Measurements from ENCODE around the gene ZNF564. TPM values are rescaled to one million over a fixed set of nuclear protein-coding genes. Genes with fewer than 3 reads are reported as not detected.

The ZNF564 gene
- total and polyA plus RNA-seq, 2 of the 13 experiments (the other 11 are each of a cell fraction or from before 2014, with no cell fraction given), result 2.3 to 11.1 TPM

DNA sequence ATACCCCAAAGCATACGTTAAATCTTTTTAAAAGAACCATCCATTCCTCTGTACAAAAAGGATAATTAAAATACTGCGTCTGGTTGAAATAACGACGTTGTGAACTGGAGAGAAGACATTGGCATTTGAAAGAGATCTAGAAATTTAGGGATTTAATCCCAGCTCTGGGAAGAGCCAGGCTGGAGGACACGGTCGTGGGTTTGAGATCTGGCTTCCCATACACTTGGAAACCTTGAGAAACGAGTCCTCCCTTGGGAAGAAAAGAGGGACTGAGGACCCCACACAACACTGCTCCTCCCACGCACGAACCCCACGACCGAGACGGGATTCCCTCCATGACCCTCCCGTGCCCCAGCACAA is 67.3 kb downstream of the ZNF564 start:
- Histone ChIP-seq H2AFZ (ENCODE audit: low read length) (no peak overlapping the region), H3K79me2 (ENCODE audit: insufficient read depth, low read length) (peaks cover 28% of the 10 kb centered on the region)
- peak; percentile 9 for ATAC-seq
- TF ChIP-seq, protein P1, sequence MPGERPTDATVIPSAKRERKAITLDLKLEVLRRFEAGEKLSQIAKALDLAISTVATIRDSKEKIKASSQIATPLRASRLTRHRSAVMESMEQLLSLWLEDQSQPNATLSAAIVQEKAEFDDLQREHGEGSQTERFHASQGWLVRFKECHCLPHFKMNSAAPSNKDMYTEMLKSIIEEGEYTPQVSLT (CRISPR knock-in tag; IDR thresholded peaks at IDR 0.05; ENCODE audit: borderline replicate concordance, low read depth), result no peak
- no peak for TF ChIP-seq ZSCAN22 (CRISPR knock-in tag; IDR thresholded peaks at IDR 0.05)
- TF ChIP-seq ZSCAN12 (CRISPR knock-in tag; IDR thresholded peaks at IDR 0.05), result no peak
- TF ChIP-seq WIZ (CRISPR knock-in tag; IDR thresholded peaks at IDR 0.05), result no peak
- TF ChIP-seq, protein P2, sequence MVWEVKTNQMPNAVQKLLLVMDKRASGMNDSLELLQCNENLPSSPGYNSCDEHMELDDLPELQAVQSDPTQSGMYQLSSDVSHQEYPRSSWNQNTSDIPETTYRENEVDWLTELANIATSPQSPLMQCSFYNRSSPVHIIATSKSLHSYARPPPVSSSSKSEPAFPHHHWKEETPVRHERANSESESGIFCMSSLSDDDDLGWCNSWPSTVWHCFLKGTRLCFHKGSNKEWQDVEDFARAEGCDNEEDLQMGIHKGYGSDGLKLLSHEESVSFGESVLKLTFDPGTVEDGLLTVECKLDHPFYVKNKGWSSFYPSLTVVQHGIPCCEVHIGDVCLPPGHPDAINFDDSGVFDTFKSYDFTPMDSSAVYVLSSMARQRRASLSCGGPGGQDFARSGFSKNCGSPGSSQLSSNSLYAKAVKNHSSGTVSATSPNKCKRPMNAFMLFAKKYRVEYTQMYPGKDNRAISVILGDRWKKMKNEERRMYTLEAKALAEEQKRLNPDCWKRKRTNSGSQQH (CRISPR knock-in tag; IDR thresholded peaks at IDR 0.05; ENCODE audit: low read depth), result 0 out of 2 replicates have a peak, but pooled peaks have one; percentile 3
- TF ChIP-seq, protein P3, sequence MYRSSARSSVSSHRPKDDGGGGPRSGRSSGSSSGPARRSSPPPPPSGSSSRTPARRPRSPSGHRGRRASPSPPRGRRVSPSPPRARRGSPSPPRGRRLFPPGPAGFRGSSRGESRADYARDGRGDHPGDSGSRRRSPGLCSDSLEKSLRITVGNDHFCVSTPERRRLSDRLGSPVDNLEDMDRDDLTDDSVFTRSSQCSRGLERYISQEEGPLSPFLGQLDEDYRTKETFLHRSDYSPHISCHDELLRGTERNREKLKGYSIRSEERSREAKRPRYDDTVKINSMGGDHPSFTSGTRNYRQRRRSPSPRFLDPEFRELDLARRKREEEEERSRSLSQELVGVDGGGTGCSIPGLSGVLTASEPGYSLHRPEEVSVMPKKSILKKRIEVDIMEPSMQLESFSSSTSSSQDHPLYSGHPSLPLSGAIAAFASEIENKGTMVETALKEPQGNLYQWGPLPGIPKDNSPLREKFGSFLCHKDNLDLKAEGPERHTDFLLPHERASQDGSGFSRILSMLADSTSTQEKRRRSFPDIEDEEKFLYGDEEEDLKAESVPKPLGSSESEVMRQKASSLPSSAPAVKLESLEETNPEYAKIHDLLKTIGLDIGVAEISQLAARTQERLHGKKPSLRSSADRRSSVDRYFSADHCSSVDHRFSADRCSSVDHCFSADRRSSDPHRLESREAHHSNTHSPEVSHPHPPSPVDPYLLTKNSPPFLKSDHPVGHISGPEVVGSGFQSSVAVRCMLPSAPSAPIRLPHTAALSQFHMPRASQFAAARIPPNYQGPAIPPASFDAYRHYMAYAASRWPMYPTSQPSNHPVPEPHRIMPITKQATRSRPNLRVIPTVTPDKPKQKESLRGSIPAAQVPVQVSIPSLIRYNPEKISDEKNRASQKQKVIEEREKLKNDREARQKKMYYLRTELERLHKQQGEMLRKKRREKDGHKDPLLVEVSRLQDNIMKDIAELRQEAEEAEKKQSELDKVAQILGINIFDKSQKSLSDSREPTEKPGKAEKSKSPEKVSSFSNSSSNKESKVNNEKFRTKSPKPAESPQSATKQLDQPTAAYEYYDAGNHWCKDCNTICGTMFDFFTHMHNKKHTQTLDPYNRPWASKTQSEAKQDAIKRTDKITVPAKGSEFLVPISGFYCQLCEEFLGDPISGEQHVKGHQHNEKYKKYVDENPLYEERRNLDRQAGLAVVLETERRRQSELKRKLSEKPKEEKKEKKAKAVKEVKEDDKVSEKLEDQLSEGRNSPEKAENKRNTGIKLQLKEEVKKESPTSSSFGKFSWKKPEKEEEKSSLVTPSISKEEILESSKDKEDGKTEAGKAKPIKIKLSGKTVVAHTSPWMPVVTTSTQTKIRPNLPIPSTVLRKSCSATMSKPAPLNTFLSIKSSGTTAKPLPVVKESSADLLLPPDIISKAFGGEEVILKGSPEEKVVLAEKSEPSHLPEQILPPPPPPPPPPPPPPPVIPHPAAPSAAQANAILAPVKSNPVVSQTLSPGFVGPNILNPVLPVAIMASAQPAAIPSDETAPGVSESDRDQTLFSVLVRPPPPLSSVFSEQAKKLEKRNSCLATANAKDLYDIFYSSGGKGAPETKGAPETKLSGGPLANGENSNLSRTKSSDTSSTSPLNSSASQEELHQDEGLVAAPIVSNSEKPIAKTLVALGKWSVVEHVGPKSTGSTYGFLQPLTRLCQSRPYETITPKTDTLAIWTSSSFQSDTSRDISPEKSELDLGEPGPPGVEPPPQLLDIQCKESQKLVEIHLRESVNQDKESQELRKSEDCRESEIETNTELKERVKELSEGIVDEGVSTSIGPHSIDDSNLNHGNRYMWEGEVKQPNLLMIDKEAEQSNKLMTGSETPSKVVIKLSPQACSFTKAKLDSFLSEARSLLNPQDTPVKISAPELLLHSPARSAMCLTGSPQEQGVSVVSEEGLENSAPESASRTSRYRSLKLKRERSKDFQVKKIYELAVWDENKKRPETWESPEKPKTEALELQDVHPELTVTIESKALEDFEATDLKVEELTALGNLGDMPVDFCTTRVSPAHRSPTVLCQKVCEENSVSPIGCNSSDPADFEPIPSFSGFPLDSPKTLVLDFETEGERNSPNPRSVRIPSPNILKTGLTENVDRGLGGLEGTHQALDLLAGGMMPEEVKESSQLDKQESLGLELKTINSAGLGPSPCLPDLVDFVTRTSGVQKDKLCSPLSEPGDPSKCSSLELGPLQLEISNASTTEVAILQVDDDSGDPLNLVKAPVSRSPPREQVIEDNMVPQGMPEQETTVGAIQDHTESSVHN (CRISPR knock-in tag; IDR thresholded peaks at IDR 0.05), result no peak
- no peak for TF ChIP-seq GTF2F1 (IDR thresholded peaks at IDR 0.05; ENCODE audit: low read length)
- no peak for TF ChIP-seq ZNF703 (CRISPR knock-in tag; IDR thresholded peaks at IDR 0.05; ENCODE audit: borderline replicate concordance)
- TF ChIP-seq, protein P4, sequence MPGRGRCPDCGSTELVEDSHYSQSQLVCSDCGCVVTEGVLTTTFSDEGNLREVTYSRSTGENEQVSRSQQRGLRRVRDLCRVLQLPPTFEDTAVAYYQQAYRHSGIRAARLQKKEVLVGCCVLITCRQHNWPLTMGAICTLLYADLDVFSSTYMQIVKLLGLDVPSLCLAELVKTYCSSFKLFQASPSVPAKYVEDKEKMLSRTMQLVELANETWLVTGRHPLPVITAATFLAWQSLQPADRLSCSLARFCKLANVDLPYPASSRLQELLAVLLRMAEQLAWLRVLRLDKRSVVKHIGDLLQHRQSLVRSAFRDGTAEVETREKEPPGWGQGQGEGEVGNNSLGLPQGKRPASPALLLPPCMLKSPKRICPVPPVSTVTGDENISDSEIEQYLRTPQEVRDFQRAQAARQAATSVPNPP (CRISPR knock-in tag; IDR thresholded peaks at IDR 0.05), result no peak
- TF ChIP-seq, protein P5, sequence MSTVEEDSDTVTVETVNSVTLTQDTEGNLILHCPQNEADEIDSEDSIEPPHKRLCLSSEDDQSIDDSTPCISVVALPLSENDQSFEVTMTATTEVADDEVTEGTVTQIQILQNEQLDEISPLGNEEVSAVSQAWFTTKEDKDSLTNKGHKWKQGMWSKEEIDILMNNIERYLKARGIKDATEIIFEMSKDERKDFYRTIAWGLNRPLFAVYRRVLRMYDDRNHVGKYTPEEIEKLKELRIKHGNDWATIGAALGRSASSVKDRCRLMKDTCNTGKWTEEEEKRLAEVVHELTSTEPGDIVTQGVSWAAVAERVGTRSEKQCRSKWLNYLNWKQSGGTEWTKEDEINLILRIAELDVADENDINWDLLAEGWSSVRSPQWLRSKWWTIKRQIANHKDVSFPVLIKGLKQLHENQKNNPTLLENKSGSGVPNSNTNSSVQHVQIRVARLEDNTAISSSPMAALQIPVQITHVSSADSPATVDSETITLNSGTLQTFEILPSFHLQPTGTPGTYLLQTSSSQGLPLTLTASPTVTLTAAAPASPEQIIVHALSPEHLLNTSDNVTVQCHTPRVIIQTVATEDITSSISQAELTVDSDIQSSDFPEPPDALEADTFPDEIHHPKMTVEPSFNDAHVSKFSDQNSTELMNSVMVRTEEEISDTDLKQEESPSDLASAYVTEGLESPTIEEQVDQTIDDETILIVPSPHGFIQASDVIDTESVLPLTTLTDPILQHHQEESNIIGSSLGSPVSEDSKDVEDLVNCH (CRISPR knock-in tag; IDR thresholded peaks at IDR 0.05), result no peak
- no peak for TF ChIP-seq MLLT10 (CRISPR knock-in tag; IDR thresholded peaks at IDR 0.05)

More for the DNA sequence above, 67.3 kb downstream of the ZNF564 start:
- ChIA-PET CTCF (ENCODE audit: low intra/inter-chr PET ratio, low total read pairs) (no interaction called here), POLR2A (interaction anchor here (0.7 to 6.1 kb wide), 2 partner anchors 12 to 43 kb away, joined by 3 to 62 read pairs; partner anchors contain the start of gene ZNF443)
- DNase-seq (ENCODE audit: low spot score), result no peak
- Histone ChIP-seq H3K27ac (ENCODE audit: extremely low read length, insufficient read depth, low read length) (peak overlapping the region; percentile 57), H3K9me3 (ENCODE audit: low read length) (no peaks in the 10 kb centered on the region), H3K36me3 (replicated peaks in 1 of 2; ENCODE audit: control insufficient read depth in 1 of 2, insufficient read depth in 2 of 2, low read length in 2 of 2) (no peaks in the 10 kb centered on the region), H3K27me3 (ENCODE audit: control insufficient read depth in 1 of 2, insufficient read depth in 2 of 2, low read length in 2 of 2) (no peaks in the 10 kb centered on the region), H4K20me1 (ENCODE audit: insufficient read depth, low read length) (no peaks in the 10 kb centered on the region), H3K4me2 (ENCODE audit: low read depth, low read length) (peak overlapping the region; percentile 86), H3K4me1 (ENCODE audit: insufficient read depth, low read length) (peaks cover 37% of the 10 kb centered on the region), H3K4me3 (replicated peaks in 1 of 3; ENCODE audit: insufficient read depth in 1 of 3, low read depth in 2 of 3, low read length in 3 of 3) (peak overlapping the region; percentile 88 to 100 (median 93)), H3K9ac (ENCODE audit: insufficient read depth, low read depth, low read length) (peak overlapping the region; percentile 77)
- no peak for FAIRE-seq
- WGBS (ENCODE audit: low lambda C conversion rate), result 0% methylated on average over 12 of the region's 13 CpGs
- no TSS peak for BruUV-seq (replicated peaks)
- in situ Hi-C loops (cut with HindIII; ENCODE audit: extremely low pct_ligation_motif_present, low pct_unique_long_range_greater_than_20kb), result loop anchor here (5.0 kb wide), 1 partner anchor 42 kb away; the partner anchor contains the start of gene ZNF443
- intact Hi-C loops (cut with micrococcal nuclease; ENCODE audit: unreplicated experiment), result loop anchor here (5.0 kb wide), 2 partner anchors 42 to 68 kb away; partner anchors contain the start of genes ZNF443 and ZNF564
